IPS-18a (cell line): Measurements from ENCODE around the gene KCNIP4.

Source experiments
- H3K27ac ChIP-seq: one replicate; pipeline ENCODE4 v1.5.1; 2013; ENCODE audit warnings: low read length
- H3K27me3 ChIP-seq: one replicate; pipeline ENCODE4 v1.6.1; 2013; ENCODE audit warnings: mild to moderate bottlenecking, low read length; ENCODE audit not compliant: control insufficient read depth, insufficient read depth
- H3K36me3 ChIP-seq: one replicate; pipeline ENCODE4 v1.6.1; 2013; ENCODE audit warnings: low read depth, low read length; ENCODE audit not compliant: control insufficient read depth
- H3K4me1 ChIP-seq: one replicate; pipeline ENCODE4 v1.6.1; 2013; ENCODE audit warnings: low read depth, low read length; ENCODE audit not compliant: control insufficient read depth
- H3K4me3 ChIP-seq: one replicate; pipeline ENCODE4 v1.5.1; 2013; ENCODE audit warnings: low read length
- H3K9ac ChIP-seq: one replicate; pipeline ENCODE4 v1.6.1; 2013; ENCODE audit warnings: mild to moderate bottlenecking, low read length, moderate library complexity
- H3K9me3 ChIP-seq: one replicate; pipeline ENCODE4 v1.6.1; 2013; ENCODE audit warnings: low read depth, low read length; ENCODE audit not compliant: control insufficient read depth

Gene KCNIP4

GRCh38 chr4:21474195-21474594 is 474.4 kb downstream of the KCNIP4 start:
- no peak overlapping the region for H3K4me3 ChIP-seq
- H3K9me3 ChIP-seq = no peaks in the 10 kb centered on the region
- H3K27ac ChIP-seq = no peak overlapping the region
- no peaks in the 10 kb centered on the region for H3K36me3 ChIP-seq
- H3K27me3 ChIP-seq = no peaks in the 10 kb centered on the region
- no peak overlapping the region for H3K9ac ChIP-seq
- H3K4me1 ChIP-seq = no peaks in the 10 kb centered on the region

- Histone ChIP-seq H3K27ac (no peak overlapping the region), H3K9me3 (no peaks in the 10 kb centered on the region), H3K36me3 (no peaks in the 10 kb centered on the region), H3K27me3 (no peaks in the 10 kb centered on the region), H3K9ac (no peak overlapping the region), H3K4me3 (no peak overlapping the region), H3K4me1 (no peaks in the 10 kb centered on the region)
Observed at GRCh38 chr4:21470535-21470934, 478.0 kb downstream of the KCNIP4 start.

- no peak overlapping the region for H3K27ac ChIP-seq
- no peaks in the 10 kb centered on the region for H3K4me1 ChIP-seq
- no peaks in the 10 kb centered on the region for H3K27me3 ChIP-seq
- no peaks in the 10 kb centered on the region for H3K9me3 ChIP-seq
- H3K4me3 ChIP-seq = no peak overlapping the region
- no peaks in the 10 kb centered on the region for H3K36me3 ChIP-seq
- H3K9ac ChIP-seq = no peak overlapping the region
Observed at GRCh38 chr4:21469438-21470300, 478.9 kb downstream of the KCNIP4 start.

GRCh38 chr4:21467551-21467950 is 481.0 kb downstream of the KCNIP4 start:
- Histone ChIP-seq H3K9me3 (no peaks in the 10 kb centered on the region), H3K36me3 (no peaks in the 10 kb centered on the region), H3K4me3 (no peak overlapping the region), H3K4me1 (no peaks in the 10 kb centered on the region), H3K27ac (no peak overlapping the region), H3K27me3 (no peaks in the 10 kb centered on the region), H3K9ac (no peak overlapping the region)

- no peak overlapping the region for H3K9ac ChIP-seq
- H3K27ac ChIP-seq = no peak overlapping the region
- no peaks in the 10 kb centered on the region for H3K27me3 ChIP-seq
- H3K4me1 ChIP-seq = no peaks in the 10 kb centered on the region
- H3K4me3 ChIP-seq = no peak overlapping the region
- H3K9me3 ChIP-seq = no peaks in the 10 kb centered on the region
- H3K36me3 ChIP-seq = no peaks in the 10 kb centered on the region
Observed at GRCh38 chr4:21457086-21457840, 491.3 kb downstream of the KCNIP4 start.

GRCh38 chr4:21454831-21455230 is 493.7 kb downstream of the KCNIP4 start:
- Histone ChIP-seq H3K4me1 (no peaks in the 10 kb centered on the region), H3K9me3 (no peaks in the 10 kb centered on the region), H3K9ac (no peak overlapping the region), H3K27me3 (no peaks in the 10 kb centered on the region), H3K36me3 (no peaks in the 10 kb centered on the region), H3K4me3 (no peak overlapping the region), H3K27ac (no peak overlapping the region)

GRCh38 chr4:21454201-21454600 is 494.4 kb downstream of the KCNIP4 start:
- Histone ChIP-seq H3K9me3 (no peaks in the 10 kb centered on the region), H3K27me3 (no peaks in the 10 kb centered on the region), H3K4me1 (no peaks in the 10 kb centered on the region), H3K27ac (no peak overlapping the region), H3K9ac (no peak overlapping the region), H3K4me3 (no peak overlapping the region), H3K36me3 (no peaks in the 10 kb centered on the region)

- no peaks in the 10 kb centered on the region for H3K9me3 ChIP-seq
- no peaks in the 10 kb centered on the region for H3K36me3 ChIP-seq
Observed at GRCh38 chr4:21452931-21453330, 495.6 kb downstream of the KCNIP4 start.

GRCh38 chr4:21451032-21451431 is 497.5 kb downstream of the KCNIP4 start:
- Histone ChIP-seq H3K27me3 (no peaks in the 10 kb centered on the region), H3K4me1 (no peaks in the 10 kb centered on the region), H3K9ac (no peak overlapping the region)

More at GRCh38 chr4:21452931-21453330, 495.6 kb downstream of the KCNIP4 start:
- Histone ChIP-seq H3K4me3 (no peak overlapping the region), H3K4me1 (no peaks in the 10 kb centered on the region), H3K27me3 (no peaks in the 10 kb centered on the region), H3K9ac (no peak overlapping the region), H3K27ac (no peak overlapping the region)

GRCh38 chr4:21450331-21450730 is 498.2 kb downstream of the KCNIP4 start:
- Histone ChIP-seq H3K4me3 (no peak overlapping the region), H3K27ac (no peak overlapping the region), H3K27me3 (no peaks in the 10 kb centered on the region), H3K36me3 (no peaks in the 10 kb centered on the region), H3K9me3 (no peaks in the 10 kb centered on the region), H3K9ac (no peak overlapping the region), H3K4me1 (no peaks in the 10 kb centered on the region)

More at GRCh38 chr4:21451032-21451431, 497.5 kb downstream of the KCNIP4 start:
- no peak overlapping the region for H3K4me3 ChIP-seq
- H3K27ac ChIP-seq = no peak overlapping the region
- H3K36me3 ChIP-seq = no peaks in the 10 kb centered on the region
- H3K9me3 ChIP-seq = no peaks in the 10 kb centered on the region

GRCh38 chr4:21447301-21448054 is 501.1 kb downstream of the KCNIP4 start:
- Histone ChIP-seq H3K27ac (no peak overlapping the region), H3K4me3 (no peak overlapping the region), H3K36me3 (no peaks in the 10 kb centered on the region), H3K27me3 (no peaks in the 10 kb centered on the region), H3K4me1 (no peaks in the 10 kb centered on the region), H3K9ac (no peak overlapping the region), H3K9me3 (no peaks in the 10 kb centered on the region)
